ENCODE measurements around the gene NKIRAS1.
"Not testable (repeated sequence)": the region's sequence is repeated elsewhere in the genome, so short reads cannot be mapped to it uniquely, and the experiment has no call there.

NKIRAS1 gene

DNA sequence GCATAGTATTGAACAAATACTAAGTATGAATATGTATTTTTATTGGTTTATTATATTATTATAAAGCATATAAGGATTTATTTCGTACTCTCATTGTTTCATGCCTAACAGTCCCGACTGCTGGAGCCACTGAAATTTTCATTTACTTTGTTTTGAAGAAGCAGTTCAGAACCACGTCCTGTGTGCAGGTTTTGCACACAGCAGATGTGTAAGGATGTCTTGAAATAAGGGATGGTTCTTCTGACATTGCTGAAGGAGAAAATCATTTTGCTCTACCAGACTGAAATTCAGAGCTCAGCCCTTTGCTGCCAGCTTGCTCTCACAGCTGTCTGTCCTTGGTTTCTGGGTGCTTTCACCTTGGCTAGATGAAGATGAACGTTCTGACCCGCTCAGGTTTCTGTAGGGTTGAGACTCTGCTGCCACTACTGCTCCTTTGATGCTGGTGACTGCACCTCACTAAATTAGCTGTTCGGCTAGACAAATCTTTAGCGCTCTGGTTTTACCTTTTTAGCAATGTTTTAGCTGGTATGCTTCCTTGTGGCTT is 56.9 kb downstream of the NKIRAS1 start:
- POLR2A ChIA-PET = interaction anchor here (1.8 kb wide), 1 partner anchor 57 kb away, joined by 8 read pairs; the partner anchor contains the start of genes NKIRAS1 and RPL15
- CTCF ChIA-PET = interaction anchor here (1.7 kb wide), 1 partner anchor 26 kb away, joined by 4 read pairs; no protein-coding TSS in a partner anchor
- no peak for DNase-seq (ENCODE audit: extremely low spot score)
- TF ChIP-seq PKNOX1 (IDR thresholded peaks at IDR 0.05) = no peak
- TF ChIP-seq SUZ12 (IDR thresholded peaks at IDR 0.05) = no peak
- no peak for TF ChIP-seq LEF1 (IDR thresholded peaks at IDR 0.05; ENCODE audit: borderline replicate concordance)

DNA sequence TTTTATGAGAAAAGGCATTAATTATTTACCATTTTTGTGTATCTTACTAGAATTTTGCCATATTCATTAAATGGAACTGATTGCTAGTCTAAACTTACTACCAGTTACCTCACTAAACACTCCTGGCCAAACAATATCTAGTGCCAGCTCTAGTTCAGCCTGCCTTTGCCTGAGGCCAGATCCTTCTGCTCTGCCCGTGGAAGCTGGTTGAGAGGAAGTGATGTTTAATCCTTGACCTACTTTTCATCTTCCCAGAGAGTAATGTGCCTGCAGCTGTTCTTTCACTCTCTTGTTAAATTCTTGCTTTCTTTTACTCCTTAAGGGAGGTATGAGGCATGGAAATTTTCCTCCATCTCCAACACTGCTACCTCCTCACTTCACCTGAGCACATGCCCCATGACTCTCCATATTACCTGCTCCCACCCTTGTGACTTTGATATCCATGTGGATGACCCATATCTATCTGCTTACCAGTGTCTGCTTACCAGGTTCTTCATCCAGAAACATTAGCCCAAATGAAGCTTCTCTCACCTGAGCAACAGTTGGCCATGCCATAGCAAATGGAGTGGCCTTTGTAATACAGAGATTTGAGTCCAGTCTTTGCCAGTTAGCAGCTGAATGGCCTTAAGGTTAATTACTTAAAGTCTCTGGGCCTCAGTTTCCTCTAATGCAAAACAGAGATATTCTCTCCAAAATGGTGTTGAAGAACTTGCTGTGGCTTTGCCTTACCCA is 57.6 kb downstream of the NKIRAS1 start:
- no peak for DNase-seq (ENCODE audit: extremely low spot score)
- POLR2A ChIA-PET = interaction anchor here (1.8 kb wide), 1 partner anchor 58 kb away, joined by 8 read pairs; the partner anchor contains the start of genes NKIRAS1 and RPL15
- TF ChIP-seq L3MBTL2 (conservative IDR thresholded peaks at IDR 0.05) (no peak), ELF4 (IDR thresholded peaks at IDR 0.05) (no peak), ARNT (IDR thresholded peaks at IDR 0.05) (no peak), FOXM1 (IDR thresholded peaks at IDR 0.05; ENCODE audit: borderline replicate concordance) (no peak), ZNF384 (IDR thresholded peaks at IDR 0.05) (no peak), FOXA1 (IDR thresholded peaks at IDR 0.05) (no peak), CTBP1 (IDR thresholded peaks at IDR 0.05; ENCODE audit: borderline replicate concordance) (no peak), LEF1 (IDR thresholded peaks at IDR 0.05; ENCODE audit: borderline replicate concordance) (no peak), SUZ12 (IDR thresholded peaks at IDR 0.05) (no peak), PKNOX1 (IDR thresholded peaks at IDR 0.05) (no peak), TARDBP (IDR thresholded peaks at IDR 0.05) (no peak), HDGF (IDR thresholded peaks at IDR 0.05; ENCODE audit: borderline replicate concordance) (no peak), FOXK2 (IDR thresholded peaks at IDR 0.05) (no peak), BHLHE40 (IDR thresholded peaks at IDR 0.05; ENCODE audit: borderline replicate concordance) (no peak), SP1 (IDR thresholded peaks at IDR 0.05) (no peak), NFRKB (IDR thresholded peaks at IDR 0.05) (no peak)
- CTCF ChIA-PET = interaction anchor here (1.7 kb wide), 1 partner anchor 25 kb away, joined by 4 read pairs; no protein-coding TSS in a partner anchor

GRCh38 chr3:23856286-23856685 is 60.5 kb downstream of the NKIRAS1 start:
- DNase-seq (ENCODE audit: extremely low spot score) = no peak
- ChIA-PET POLR2A (no interaction called here), CTCF (interaction anchor here (1.5 kb wide), 1 partner anchor 22 kb away, joined by 4 read pairs; no protein-coding TSS in a partner anchor)
- no peak for TF ChIP-seq CTBP1 (IDR thresholded peaks at IDR 0.05; ENCODE audit: borderline replicate concordance)
- no peak for TF ChIP-seq FOXA1 (IDR thresholded peaks at IDR 0.05)
- no peak for TF ChIP-seq SP1 (IDR thresholded peaks at IDR 0.05)
- no peak for TF ChIP-seq L3MBTL2 (conservative IDR thresholded peaks at IDR 0.05)
- no peak for TF ChIP-seq HDGF (IDR thresholded peaks at IDR 0.05; ENCODE audit: borderline replicate concordance)
- no peak for TF ChIP-seq SUZ12 (IDR thresholded peaks at IDR 0.05)
- no peak for TF ChIP-seq ZNF384 (IDR thresholded peaks at IDR 0.05)
- TF ChIP-seq TARDBP (IDR thresholded peaks at IDR 0.05) = no peak
- TF ChIP-seq BHLHE40 (IDR thresholded peaks at IDR 0.05; ENCODE audit: borderline replicate concordance) = no peak

GRCh38 chr3:23849462-23849861 is 67.3 kb downstream of the NKIRAS1 start:
- POLR2A ChIA-PET; CTCF ChIA-PET; DNase-seq (ENCODE audit: extremely low spot score): not testable (repeated sequence)

GRCh38 chr3:23845326-23846216 is 71.2 kb downstream of the NKIRAS1 start:
- CTCF ChIA-PET = interaction anchor here (0.6 to 0.7 kb wide), 2 partner anchors 113 to 975 kb away, joined by 4 read pairs; no protein-coding TSS in a partner anchor
- POLR2A ChIA-PET = no interaction called here
- TF ChIP-seq LEF1 (IDR thresholded peaks at IDR 0.05; ENCODE audit: borderline replicate concordance) = no peak
- TF ChIP-seq L3MBTL2 (conservative IDR thresholded peaks at IDR 0.05) = no peak
- TF ChIP-seq SUZ12 (IDR thresholded peaks at IDR 0.05) = no peak
- TF ChIP-seq BHLHE40 (IDR thresholded peaks at IDR 0.05; ENCODE audit: borderline replicate concordance) = no peak
- no peak for TF ChIP-seq FOXK2 (IDR thresholded peaks at IDR 0.05)
- no peak for TF ChIP-seq ARNT (IDR thresholded peaks at IDR 0.05)
- TF ChIP-seq PKNOX1 (IDR thresholded peaks at IDR 0.05) = no peak
- no peak for TF ChIP-seq TARDBP (IDR thresholded peaks at IDR 0.05)
- no peak for TF ChIP-seq HDGF (IDR thresholded peaks at IDR 0.05; ENCODE audit: borderline replicate concordance)
- TF ChIP-seq FOXA1 (IDR thresholded peaks at IDR 0.05) = no peak
- TF ChIP-seq NFRKB (IDR thresholded peaks at IDR 0.05) = no peak
- no peak for DNase-seq (ENCODE audit: extremely low spot score)

DNA sequence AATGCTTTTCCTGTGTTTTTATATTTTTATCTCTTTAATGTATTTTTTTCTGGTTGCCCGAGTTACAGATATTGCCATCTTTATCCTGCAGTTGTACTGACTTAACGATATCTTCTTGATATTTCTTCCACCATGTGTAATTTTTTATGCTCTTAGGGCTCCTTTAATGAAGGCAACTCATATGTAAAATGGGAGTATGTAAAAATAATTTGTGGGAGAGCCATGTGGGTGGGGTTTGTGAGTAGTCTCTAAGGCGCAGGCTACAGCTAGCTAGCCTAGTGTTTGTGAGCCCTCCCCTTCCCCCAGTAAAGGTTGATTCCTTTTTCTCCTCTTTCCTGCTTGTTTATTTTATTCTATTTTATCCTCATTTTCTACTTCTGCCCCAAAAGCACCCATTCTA is 72.9 kb downstream of the NKIRAS1 start:
- POLR2A ChIA-PET = no interaction called here
- CTCF ChIA-PET = interaction anchor here (0.5 kb wide), 1 partner anchor 10 kb away, joined by 3 read pairs; no protein-coding TSS in a partner anchor
- no peak for DNase-seq (ENCODE audit: extremely low spot score)
- TF ChIP-seq BHLHE40 (IDR thresholded peaks at IDR 0.05; ENCODE audit: borderline replicate concordance) (no peak), CTBP1 (IDR thresholded peaks at IDR 0.05; ENCODE audit: borderline replicate concordance) (no peak), ARNT (IDR thresholded peaks at IDR 0.05) (no peak), SP1 (IDR thresholded peaks at IDR 0.05) (no peak), LEF1 (IDR thresholded peaks at IDR 0.05; ENCODE audit: borderline replicate concordance) (no peak), SUZ12 (IDR thresholded peaks at IDR 0.05) (no peak), FOXK2 (IDR thresholded peaks at IDR 0.05) (no peak), TARDBP (IDR thresholded peaks at IDR 0.05) (no peak), NFRKB (IDR thresholded peaks at IDR 0.05) (no peak), FOXA1 (IDR thresholded peaks at IDR 0.05) (no peak), PKNOX1 (IDR thresholded peaks at IDR 0.05) (no peak), HDGF (IDR thresholded peaks at IDR 0.05; ENCODE audit: borderline replicate concordance) (no peak), ELF4 (IDR thresholded peaks at IDR 0.05) (no peak), L3MBTL2 (conservative IDR thresholded peaks at IDR 0.05) (no peak), ZNF384 (IDR thresholded peaks at IDR 0.05) (no peak), FOXM1 (IDR thresholded peaks at IDR 0.05; ENCODE audit: borderline replicate concordance) (no peak)

Data from HEK293T (cell line).